Neural cell (in vitro differentiated cells): ENCODE results near the gene CCDC81. TPM values are rescaled to one million over a fixed set of nuclear protein-coding genes. Genes with fewer than 3 reads are reported as not detected.
A peak's percentile ranks its signal among the peaks of the same experiment; 100 is the strongest.

Experiments used
- H2AFZ ChIP-seq: fragments of 200-600, 300-800 bp; sonication (generic), shearing (Covaris generic); 2 replicates; pipeline ENCODE4 v1.6.0; 2014; ENCODE audit warnings: low read depth, mild to moderate bottlenecking, antibody characterized with exemption, low read length, moderate library complexity
- H3F3A ChIP-seq: fragments of 200-600 bp; shearing (Covaris generic); 2 replicates; pipeline ENCODE4 v1.6.1; 2016; ENCODE audit warnings: mild to moderate bottlenecking, moderate library complexity, mixed read lengths, antibody characterized with exemption, low read length; ENCODE audit not compliant: insufficient read depth, poor library complexity, severe bottlenecking
- H3K27ac ChIP-seq: fragments of 200-600, 300-800 bp; sonication (generic), shearing (Covaris generic); 2 replicates; pipeline ENCODE4 v1.5.1; 2014; ENCODE audit warnings: mild to moderate bottlenecking, low read length, moderate library complexity
- H3K27me3 ChIP-seq: fragments of 300-800, 200-600 bp; sonication (generic), shearing (Covaris generic); 2 replicates; pipeline ENCODE4 v1.6.0; 2014; ENCODE audit warnings: mild to moderate bottlenecking, low read depth, low read length, moderate library complexity; ENCODE audit not compliant: insufficient read depth
- H3K36me3 ChIP-seq: fragments of 300-800, 200-600 bp; sonication (generic), shearing (Covaris generic); 2 replicates; pipeline ENCODE4 v1.5.1; 2014; ENCODE audit warnings: mild to moderate bottlenecking, antibody characterized with exemption, low read length, moderate library complexity; ENCODE audit not compliant: insufficient read depth
- H3K4me2 ChIP-seq: fragments of 300-800, 200-600 bp; sonication (generic), shearing (Covaris generic); 2 replicates; pipeline ENCODE4 v1.6.0; 2014; ENCODE audit warnings: mild to moderate bottlenecking, low read length
- H3K4me3 ChIP-seq: fragments of 300-800, 200-600 bp; sonication (generic), shearing (Covaris generic); 2 replicates; pipeline ENCODE4 v1.5.1; 2014; ENCODE audit warnings: mild to moderate bottlenecking, low read length, moderate library complexity
- H3K79me2 ChIP-seq: fragments of 200-600 bp; shearing (Covaris generic); replicated peaks from 2 replicates; pipeline ENCODE4 v1.6.0; 2014; ENCODE audit warnings: mild to moderate bottlenecking, low read length, moderate library complexity; ENCODE audit not compliant: insufficient read depth
- H3K9ac ChIP-seq: fragments of 300-800, 200-600 bp; sonication (generic), shearing (Covaris generic); 2 replicates; pipeline ENCODE4 v1.6.1; 2016; ENCODE audit warnings: mild to moderate bottlenecking, low read length, mixed read lengths
- H3K9me2 ChIP-seq: fragments of 200-600 bp; shearing (Covaris generic); 2 replicates; pipeline ENCODE4 v1.6.1; 2016; ENCODE audit warnings: mild to moderate bottlenecking, low read length, mixed read lengths; ENCODE audit not compliant: insufficient read depth
- H3K9me3 ChIP-seq: fragments of 200-600, 300-800 bp; sonication (generic), shearing (Covaris generic); 2 replicates; pipeline ENCODE4 v1.6.1; 2016; ENCODE audit warnings: mild to moderate bottlenecking, mixed run types, low read length, moderate library complexity, mixed read lengths
- H4K20me1 ChIP-seq: fragments of 200-600 bp; shearing (Covaris generic); 2 replicates; pipeline ENCODE4 v1.6.1; 2016; ENCODE audit warnings: mild to moderate bottlenecking, mixed run types; ENCODE audit not compliant: insufficient read depth
- EP300 ChIP-seq: fragments of 450-650 bp; conservative IDR thresholded peaks from 2 replicates; pipeline ENCODE4 v1.6.1; 2014; ENCODE audit warnings: antibody characterized with exemption, mild to moderate bottlenecking, moderate library complexity; ENCODE audit not compliant: poor library complexity, severe bottlenecking
- EZH2 ChIP-seq: fragments of 200-600, 300-800 bp; shearing (Covaris generic), sonication (generic); IDR thresholded peaks from 2 replicates; pipeline ENCODE4 v1.6.1; 2014; ENCODE audit warnings: antibody characterized with exemption, low read length, borderline replicate concordance, mild to moderate bottlenecking; ENCODE audit not compliant: insufficient read depth, poor library complexity, severe bottlenecking
- MXI1 ChIP-seq: fragments of 450-650 bp; conservative IDR thresholded peaks from 2 replicates; pipeline ENCODE4 v1.6.1; 2014; ENCODE audit warnings: antibody characterized with exemption, mild to moderate bottlenecking; ENCODE audit not compliant: poor library complexity, severe bottlenecking
- POLR2AphosphoS5 ChIP-seq: IDR thresholded peaks from 2 replicates; pipeline ENCODE4 v1.6.1; 2012
- RAD21 ChIP-seq: fragments of 450-650 bp; conservative IDR thresholded peaks from 2 replicates; pipeline ENCODE4 v1.6.1; 2014; ENCODE audit warnings: antibody characterized with exemption, mild to moderate bottlenecking, moderate library complexity
- SMC3 ChIP-seq: fragments of 450-650 bp; conservative IDR thresholded peaks from 2 replicates; pipeline ENCODE4 v1.6.1; 2014; ENCODE audit warnings: antibody characterized with exemption, mild to moderate bottlenecking, moderate library complexity; ENCODE audit not compliant: poor library complexity
- TAF1 ChIP-seq: IDR thresholded peaks from 2 replicates; pipeline ENCODE4 v1.6.1; 2012; ENCODE audit warnings: low read depth
- polyA plus RNA-seq: library from polyadenylated mRNA; depleted of rRNA; stranded (reverse); fragments of >200 nt; gene quantifications from 2 replicates; pipeline ENCODE4 v1.2.3, GENCODE V29; 2014
- TF ChIP-seq, protein P1 (sequence below): IDR thresholded peaks from 2 replicates; pipeline ENCODE4 v1.6.1; 2012; ENCODE audit warnings: borderline replicate concordance
- TF ChIP-seq, protein P2 (sequence below): fragments of 450-650 bp; IDR thresholded peaks from 2 replicates; pipeline ENCODE4 v1.5.1; 2014; ENCODE audit warnings: antibody characterized with exemption, mild to moderate bottlenecking, moderate library complexity; ENCODE audit not compliant: poor library complexity, severe bottlenecking

CCDC81 gene
- polyA plus RNA-seq, 1 donor from 2014 or later = 2.5 TPM

DNA sequence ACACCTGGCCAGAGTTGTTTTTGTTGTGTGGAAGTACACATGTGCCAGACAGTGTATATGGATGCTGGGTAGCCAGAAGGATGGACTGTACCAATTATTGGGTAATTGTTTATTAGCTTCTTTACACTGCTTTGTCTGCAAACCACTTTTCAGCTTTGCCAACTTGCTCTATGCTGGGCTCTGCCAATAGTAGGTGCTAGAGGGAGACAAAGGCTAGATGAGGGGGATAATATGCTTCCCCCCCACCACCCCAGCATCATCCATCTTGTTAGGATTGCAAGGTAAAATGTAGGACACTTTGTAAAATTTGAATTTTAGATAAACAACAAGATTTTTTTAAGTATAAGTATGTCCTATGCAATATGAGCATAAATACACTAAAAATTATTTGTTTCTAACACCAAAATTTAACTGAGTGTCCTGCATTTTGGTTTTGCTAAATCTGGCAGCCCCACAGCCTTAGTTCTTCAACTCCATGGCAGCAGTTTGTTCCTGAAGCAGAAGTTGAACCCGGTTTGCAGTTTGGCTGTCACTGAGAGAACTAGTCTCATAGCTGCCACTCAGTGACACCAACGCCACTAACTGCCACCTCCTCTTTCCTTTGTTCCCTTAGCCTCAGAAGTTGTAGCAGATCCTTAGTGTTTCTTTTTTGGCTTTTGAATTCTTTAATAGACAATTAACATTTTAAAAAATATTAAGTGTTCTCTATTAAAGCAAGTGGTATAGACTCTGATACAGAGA is 78.8 kb downstream of the CCDC81 start:
- no peak overlapping the region for H3K4me2 ChIP-seq
- H3K36me3 ChIP-seq = no peaks in the 10 kb centered on the region
- no peak overlapping the region for H3K27ac ChIP-seq
- no peaks in the 10 kb centered on the region for H3F3A ChIP-seq
- no peak overlapping the region for H3K9ac ChIP-seq
- H3K9me3 ChIP-seq = no peaks in the 10 kb centered on the region
- H3K9me2 ChIP-seq = no peaks in the 10 kb centered on the region
- TF ChIP-seq SMC3 (no peak), EZH2 (no peak), TAF1 (no peak), EP300 (no peak), MXI1 (no peak), POLR2AphosphoS5 (no peak), RAD21 (no peak)
- TF ChIP-seq, protein P1, sequence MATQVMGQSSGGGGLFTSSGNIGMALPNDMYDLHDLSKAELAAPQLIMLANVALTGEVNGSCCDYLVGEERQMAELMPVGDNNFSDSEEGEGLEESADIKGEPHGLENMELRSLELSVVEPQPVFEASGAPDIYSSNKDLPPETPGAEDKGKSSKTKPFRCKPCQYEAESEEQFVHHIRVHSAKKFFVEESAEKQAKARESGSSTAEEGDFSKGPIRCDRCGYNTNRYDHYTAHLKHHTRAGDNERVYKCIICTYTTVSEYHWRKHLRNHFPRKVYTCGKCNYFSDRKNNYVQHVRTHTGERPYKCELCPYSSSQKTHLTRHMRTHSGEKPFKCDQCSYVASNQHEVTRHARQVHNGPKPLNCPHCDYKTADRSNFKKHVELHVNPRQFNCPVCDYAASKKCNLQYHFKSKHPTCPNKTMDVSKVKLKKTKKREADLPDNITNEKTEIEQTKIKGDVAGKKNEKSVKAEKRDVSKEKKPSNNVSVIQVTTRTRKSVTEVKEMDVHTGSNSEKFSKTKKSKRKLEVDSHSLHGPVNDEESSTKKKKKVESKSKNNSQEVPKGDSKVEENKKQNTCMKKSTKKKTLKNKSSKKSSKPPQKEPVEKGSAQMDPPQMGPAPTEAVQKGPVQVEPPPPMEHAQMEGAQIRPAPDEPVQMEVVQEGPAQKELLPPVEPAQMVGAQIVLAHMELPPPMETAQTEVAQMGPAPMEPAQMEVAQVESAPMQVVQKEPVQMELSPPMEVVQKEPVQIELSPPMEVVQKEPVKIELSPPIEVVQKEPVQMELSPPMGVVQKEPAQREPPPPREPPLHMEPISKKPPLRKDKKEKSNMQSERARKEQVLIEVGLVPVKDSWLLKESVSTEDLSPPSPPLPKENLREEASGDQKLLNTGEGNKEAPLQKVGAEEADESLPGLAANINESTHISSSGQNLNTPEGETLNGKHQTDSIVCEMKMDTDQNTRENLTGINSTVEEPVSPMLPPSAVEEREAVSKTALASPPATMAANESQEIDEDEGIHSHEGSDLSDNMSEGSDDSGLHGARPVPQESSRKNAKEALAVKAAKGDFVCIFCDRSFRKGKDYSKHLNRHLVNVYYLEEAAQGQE = no peak
- TF ChIP-seq, protein P2, sequence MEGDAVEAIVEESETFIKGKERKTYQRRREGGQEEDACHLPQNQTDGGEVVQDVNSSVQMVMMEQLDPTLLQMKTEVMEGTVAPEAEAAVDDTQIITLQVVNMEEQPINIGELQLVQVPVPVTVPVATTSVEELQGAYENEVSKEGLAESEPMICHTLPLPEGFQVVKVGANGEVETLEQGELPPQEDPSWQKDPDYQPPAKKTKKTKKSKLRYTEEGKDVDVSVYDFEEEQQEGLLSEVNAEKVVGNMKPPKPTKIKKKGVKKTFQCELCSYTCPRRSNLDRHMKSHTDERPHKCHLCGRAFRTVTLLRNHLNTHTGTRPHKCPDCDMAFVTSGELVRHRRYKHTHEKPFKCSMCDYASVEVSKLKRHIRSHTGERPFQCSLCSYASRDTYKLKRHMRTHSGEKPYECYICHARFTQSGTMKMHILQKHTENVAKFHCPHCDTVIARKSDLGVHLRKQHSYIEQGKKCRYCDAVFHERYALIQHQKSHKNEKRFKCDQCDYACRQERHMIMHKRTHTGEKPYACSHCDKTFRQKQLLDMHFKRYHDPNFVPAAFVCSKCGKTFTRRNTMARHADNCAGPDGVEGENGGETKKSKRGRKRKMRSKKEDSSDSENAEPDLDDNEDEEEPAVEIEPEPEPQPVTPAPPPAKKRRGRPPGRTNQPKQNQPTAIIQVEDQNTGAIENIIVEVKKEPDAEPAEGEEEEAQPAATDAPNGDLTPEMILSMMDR = no peak
- no peak overlapping the region for H3K4me3 ChIP-seq
- no peaks in the 10 kb centered on the region for H4K20me1 ChIP-seq
- H2AFZ ChIP-seq = no peak overlapping the region
- H3K27me3 ChIP-seq = no peaks in the 10 kb centered on the region
- H3K79me2 ChIP-seq = no peaks in the 10 kb centered on the region

DNA sequence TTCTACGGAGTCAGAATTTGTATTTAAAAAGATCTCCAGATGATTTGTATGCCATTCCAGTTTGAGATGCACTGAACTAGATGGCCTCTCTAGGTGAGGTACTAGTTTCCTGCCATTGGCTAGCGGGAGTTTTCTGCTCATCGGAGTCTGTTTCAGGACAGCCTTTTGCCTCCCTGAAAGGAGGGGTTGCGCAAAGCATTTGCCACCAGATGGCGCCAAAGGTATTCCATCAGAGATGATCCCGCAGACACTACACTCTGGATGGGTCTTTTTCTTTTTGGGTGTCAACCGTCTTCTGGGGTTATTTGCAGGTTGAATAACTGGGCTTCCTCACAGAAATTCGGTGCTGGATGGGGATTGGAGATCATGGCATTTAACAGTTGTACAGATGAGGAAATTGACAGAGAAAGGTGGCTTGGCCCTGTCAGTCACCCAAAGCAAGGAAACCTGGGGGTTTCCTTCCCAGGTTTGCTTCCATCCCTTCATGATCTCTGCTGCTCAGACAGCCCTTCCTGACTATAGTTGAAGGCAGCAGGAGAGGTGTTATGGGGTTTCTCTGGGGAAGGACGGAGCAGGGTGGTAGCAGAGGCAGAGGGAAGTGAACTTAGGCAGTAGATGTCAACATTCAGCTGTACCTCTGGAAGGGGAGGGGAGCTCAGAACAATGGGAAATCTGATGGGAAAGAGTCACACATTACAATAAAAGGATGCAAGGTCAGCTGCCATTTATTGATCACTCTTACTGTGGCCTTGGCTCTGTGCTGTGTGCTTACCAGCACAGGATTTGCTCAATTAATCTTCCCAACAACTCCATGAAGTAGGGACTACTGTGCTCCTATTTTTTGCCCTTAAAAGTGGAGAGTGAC is 81.6 kb downstream of the CCDC81 start:
- Histone ChIP-seq H3K9me2 (no peaks in the 10 kb centered on the region), H3K27me3 (no peaks in the 10 kb centered on the region), H3K9me3 (no peaks in the 10 kb centered on the region), H4K20me1 (no peaks in the 10 kb centered on the region), H3F3A (no peaks in the 10 kb centered on the region), H3K36me3 (no peaks in the 10 kb centered on the region), H2AFZ (no peak overlapping the region), H3K27ac (no peak overlapping the region), H3K4me3 (no peak overlapping the region), H3K4me2 (no peak overlapping the region), H3K9ac (no peak overlapping the region), H3K79me2 (no peaks in the 10 kb centered on the region)
- TF ChIP-seq, protein P2 = peak; percentile 92
- TF ChIP-seq MXI1 = no peak
- TF ChIP-seq EZH2 = no peak
- TF ChIP-seq SMC3 = peak; percentile 99
- TF ChIP-seq EP300 = no peak
- TF ChIP-seq TAF1 = no peak
- peak; percentile 95 for TF ChIP-seq RAD21
- TF ChIP-seq POLR2AphosphoS5 = no peak
